Measurements from ENCODE around the gene ASAH2B.
A peak's percentile ranks its signal among the peaks of the same experiment; 100 is the strongest.

- TF ChIP-seq, protein P1, sequence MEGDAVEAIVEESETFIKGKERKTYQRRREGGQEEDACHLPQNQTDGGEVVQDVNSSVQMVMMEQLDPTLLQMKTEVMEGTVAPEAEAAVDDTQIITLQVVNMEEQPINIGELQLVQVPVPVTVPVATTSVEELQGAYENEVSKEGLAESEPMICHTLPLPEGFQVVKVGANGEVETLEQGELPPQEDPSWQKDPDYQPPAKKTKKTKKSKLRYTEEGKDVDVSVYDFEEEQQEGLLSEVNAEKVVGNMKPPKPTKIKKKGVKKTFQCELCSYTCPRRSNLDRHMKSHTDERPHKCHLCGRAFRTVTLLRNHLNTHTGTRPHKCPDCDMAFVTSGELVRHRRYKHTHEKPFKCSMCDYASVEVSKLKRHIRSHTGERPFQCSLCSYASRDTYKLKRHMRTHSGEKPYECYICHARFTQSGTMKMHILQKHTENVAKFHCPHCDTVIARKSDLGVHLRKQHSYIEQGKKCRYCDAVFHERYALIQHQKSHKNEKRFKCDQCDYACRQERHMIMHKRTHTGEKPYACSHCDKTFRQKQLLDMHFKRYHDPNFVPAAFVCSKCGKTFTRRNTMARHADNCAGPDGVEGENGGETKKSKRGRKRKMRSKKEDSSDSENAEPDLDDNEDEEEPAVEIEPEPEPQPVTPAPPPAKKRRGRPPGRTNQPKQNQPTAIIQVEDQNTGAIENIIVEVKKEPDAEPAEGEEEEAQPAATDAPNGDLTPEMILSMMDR (IDR thresholded peaks at IDR 0.05), result peak; percentile 72
- no peak for TF ChIP-seq ZFX (IDR thresholded peaks at IDR 0.05; ENCODE audit: borderline replicate concordance)
Measured at GRCh38 chr10:50788951-50789945, 49.5 kb downstream of the ASAH2B start.
